Stomach (tissue), 4 donors: ENCODE results near the gene LDAH.

Source experiments
- CTCF ChIP-seq, 7 experiments: fragments of 450-650 bp in 4 of 7; fragments of 200-600 bp in 3 of 7; sonication (generic) in 3 of 7; IDR thresholded peaks; one replicate each; pipeline ENCODE4 v1.5.1; 2016 to 2019; ENCODE audit warnings: antibody characterized with exemption in 7 of 7, control low read depth in 2 of 7, mild to moderate bottlenecking in 1 of 7
- EP300 ChIP-seq: sonication (generic); formaldehyde crosslinking; IDR thresholded peaks from one replicate; pipeline ENCODE4 v1.6.1; 2017; ENCODE audit warnings: antibody characterized with exemption

- TF ChIP-seq CTCF (IDR thresholded peaks at IDR 0.05) = no peak
- TF ChIP-seq EP300 = no peak
These were observed 173.3 kb downstream of the LDAH start for GRCh38 chr2:20649576-20649975.
